ENCODE measurements around the gene FMN1. TPM values are rescaled to one million over a fixed set of nuclear protein-coding genes. Genes with fewer than 3 reads are reported as not detected.

FMN1 gene
- total RNA-seq, 1 experiment from 2014 or later, result 4.5 TPM

GRCh38 chr15:32928876-32929275, 265.6 kb downstream of the FMN1 start:
- no peak for ATAC-seq
- H3K27ac Mint-ChIP-seq, result no peak overlapping the region

More at GRCh38 chr15:32928876-32929275, 265.6 kb downstream of the FMN1 start:
- ChIA-PET POLR2A (no interaction called here), CTCF (no interaction called here)
- Mint-ChIP-seq H3K9me3 (peaks cover 15% of the 10 kb centered on the region), H3K4me1 (no peaks in the 10 kb centered on the region), H3K27me3 (ENCODE audit: low read depth) (no peaks in the 10 kb centered on the region; the same call in 1 of the 2 replicates), H3K4me3 (no peak overlapping the region), H3K36me3 (peaks cover 2% of the 10 kb centered on the region; the same call in 1 of the 2 replicates)
- no peak for DNase-seq (ENCODE audit: low spot score)
- no peak for TF ChIP-seq KAT7 (CRISPR knock-in tag; IDR thresholded peaks at IDR 0.05; ENCODE audit: borderline replicate concordance)
- no peak for TF ChIP-seq HMGXB4 (CRISPR knock-in tag; IDR thresholded peaks at IDR 0.05)
- no peak for TF ChIP-seq ZNF281 (CRISPR knock-in tag; IDR thresholded peaks at IDR 0.05)
- TF ChIP-seq MXD4 (CRISPR knock-in tag; IDR thresholded peaks at IDR 0.05; ENCODE audit: borderline replicate concordance), result no peak
- TF ChIP-seq TEAD1 (CRISPR knock-in tag; IDR thresholded peaks at IDR 0.05), result no peak
- TF ChIP-seq, protein P1, sequence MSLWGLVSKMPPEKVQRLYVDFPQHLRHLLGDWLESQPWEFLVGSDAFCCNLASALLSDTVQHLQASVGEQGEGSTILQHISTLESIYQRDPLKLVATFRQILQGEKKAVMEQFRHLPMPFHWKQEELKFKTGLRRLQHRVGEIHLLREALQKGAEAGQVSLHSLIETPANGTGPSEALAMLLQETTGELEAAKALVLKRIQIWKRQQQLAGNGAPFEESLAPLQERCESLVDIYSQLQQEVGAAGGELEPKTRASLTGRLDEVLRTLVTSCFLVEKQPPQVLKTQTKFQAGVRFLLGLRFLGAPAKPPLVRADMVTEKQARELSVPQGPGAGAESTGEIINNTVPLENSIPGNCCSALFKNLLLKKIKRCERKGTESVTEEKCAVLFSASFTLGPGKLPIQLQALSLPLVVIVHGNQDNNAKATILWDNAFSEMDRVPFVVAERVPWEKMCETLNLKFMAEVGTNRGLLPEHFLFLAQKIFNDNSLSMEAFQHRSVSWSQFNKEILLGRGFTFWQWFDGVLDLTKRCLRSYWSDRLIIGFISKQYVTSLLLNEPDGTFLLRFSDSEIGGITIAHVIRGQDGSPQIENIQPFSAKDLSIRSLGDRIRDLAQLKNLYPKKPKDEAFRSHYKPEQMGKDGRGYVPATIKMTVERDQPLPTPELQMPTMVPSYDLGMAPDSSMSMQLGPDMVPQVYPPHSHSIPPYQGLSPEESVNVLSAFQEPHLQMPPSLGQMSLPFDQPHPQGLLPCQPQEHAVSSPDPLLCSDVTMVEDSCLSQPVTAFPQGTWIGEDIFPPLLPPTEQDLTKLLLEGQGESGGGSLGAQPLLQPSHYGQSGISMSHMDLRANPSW (CRISPR knock-in tag; conservative IDR thresholded peaks at IDR 0.05; ENCODE audit: low read depth), result no peak
- TF ChIP-seq GRHL2 (CRISPR knock-in tag; IDR thresholded peaks at IDR 0.05; ENCODE audit: insufficient replicate concordance, severe bottlenecking), result no peak
- no peak for TF ChIP-seq ZNF532 (CRISPR knock-in tag; IDR thresholded peaks at IDR 0.05; ENCODE audit: borderline replicate concordance)
- TF ChIP-seq ETV6 (CRISPR knock-in tag; IDR thresholded peaks at IDR 0.05), result no peak
- TF ChIP-seq CTCF (IDR thresholded peaks at IDR 0.05), result no peak
- no peak for TF ChIP-seq NFYB (CRISPR knock-in tag; conservative IDR thresholded peaks at IDR 0.05; ENCODE audit: low read depth)
- no peak for TF ChIP-seq RORB (CRISPR knock-in tag; IDR thresholded peaks at IDR 0.05)
- TF ChIP-seq EMX1 (CRISPR knock-in tag; IDR thresholded peaks at IDR 0.05), result no peak
